Astrocyte of the cerebellum (primary cell): ENCODE data around the gene TBCCD1.
A peak's percentile ranks its signal among the peaks of the same experiment; 100 is the strongest.

Source experiments
- DNase-seq: peaks from one replicate; pipeline ENCODE4 v3.0.0-alpha.2; 2011; ENCODE audit warnings: low read depth
- H3K4me3 ChIP-seq: 2 replicates; pipeline ENCODE4 v1.5.1; 2011; ENCODE audit warnings: mild to moderate bottlenecking, low read depth, low read length, moderate library complexity
- CTCF ChIP-seq: IDR thresholded peaks from 2 replicates; pipeline ENCODE4 v1.5.1; 2012; ENCODE audit warnings: low read length, low read depth, moderate library complexity, mild to moderate bottlenecking; ENCODE audit errors: missing control alignments
- in situ Hi-C: cut with HindIII; loops from 2 replicates; pipeline ENCODE4 v1.10.0; 2017; ENCODE audit warnings: low sequenced_read_pairs

Gene TBCCD1

GRCh38 chr3:186567072-186567921 lies at the start of gene TBCCD1:
TBCCD1 (minus strand) TSS chr3:186567339; CDS start chr3:186564329, 3,010 bp downstream.
- peak; percentile 73 for DNase-seq
- TF ChIP-seq CTCF = no peak
- in situ Hi-C loops = no loop called here
- H3K4me3 ChIP-seq = peak within 1 kb of the TSS; percentile 92

- no peak overlapping the region for H3K4me3 ChIP-seq
- in situ Hi-C loops = no loop called here
- no peak for DNase-seq
- no peak for TF ChIP-seq CTCF
These were observed 49.1 kb upstream of the TBCCD1 start for GRCh38 chr3:186616299-186616617.

- no peak overlapping the region for H3K4me3 ChIP-seq
- DNase-seq = peak; percentile 44
- TF ChIP-seq CTCF = peak; percentile 99
- in situ Hi-C loops = no loop called here
These were observed 47.7 kb upstream of the TBCCD1 start for GRCh38 chr3:186614597-186615483.

- H3K4me3 ChIP-seq = no peak overlapping the region
- DNase-seq = no peak
- in situ Hi-C loops = no loop called here
- no peak for TF ChIP-seq CTCF
These were observed 47.1 kb upstream of the TBCCD1 start for GRCh38 chr3:186614266-186614596.

GRCh38 chr3:186613637-186614265 lies 46.6 kb upstream of the TBCCD1 start:
- no peak for TF ChIP-seq CTCF
- in situ Hi-C loops = no loop called here
- no peak overlapping the region for H3K4me3 ChIP-seq
- peak; percentile 31 for DNase-seq
